GM12801 (cell line): Measurements from ENCODE around the gene ARHGEF17.

ENCODE experiments used
- CTCF ChIP-seq: IDR thresholded peaks from one replicate; pipeline ENCODE4 v1.5.1; 2011; ENCODE audit warnings: control low read depth; ENCODE audit not compliant: insufficient read length; ENCODE audit errors: extremely low read depth

The ARHGEF17 gene

GRCh38 chr11:73334384-73335203 lies 26.5 kb downstream of the ARHGEF17 start:
- TF ChIP-seq CTCF = no peak

DNA sequence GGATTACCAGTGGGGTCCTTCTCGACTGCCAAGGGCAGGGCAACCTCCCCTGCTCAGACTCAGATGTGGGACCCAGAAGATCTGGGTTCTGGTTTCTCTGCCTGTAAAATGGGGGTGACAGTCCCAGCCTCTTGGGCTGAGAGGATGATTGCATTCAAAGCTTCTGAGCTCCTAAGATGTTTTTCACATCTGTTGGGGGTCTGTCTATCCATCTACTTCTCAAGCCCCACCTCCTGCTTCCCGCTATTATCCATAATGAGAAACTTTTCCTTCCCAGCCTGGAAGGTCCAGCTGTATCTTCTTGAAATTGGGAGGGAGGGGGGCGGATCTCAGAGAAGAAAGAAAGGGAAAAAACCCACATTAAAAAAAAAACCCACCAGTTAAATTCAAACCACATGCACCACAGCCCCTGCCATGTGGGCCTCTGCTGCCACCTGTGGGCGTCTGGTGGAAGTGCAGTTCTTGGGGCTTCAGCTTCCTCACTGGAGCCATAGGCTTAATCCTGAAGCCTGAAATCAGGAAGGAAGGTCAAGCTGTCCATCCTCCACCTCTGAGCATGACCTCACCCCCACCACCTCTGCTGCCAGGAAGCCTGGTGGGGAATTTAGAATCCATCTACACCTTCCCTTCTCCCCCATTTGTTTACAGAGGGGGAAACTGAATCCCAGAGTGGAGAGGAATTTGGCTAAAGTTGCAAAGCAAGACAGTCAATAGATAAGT lies 27.3 kb downstream of the ARHGEF17 start:
- TF ChIP-seq CTCF = peak; percentile 73

- no peak for TF ChIP-seq CTCF
Observed at GRCh38 chr11:73337846-73338245, 29.8 kb downstream of the ARHGEF17 start.

- TF ChIP-seq CTCF = no peak
Observed at GRCh38 chr11:73338279-73338678, 30.2 kb downstream of the ARHGEF17 start.

DNA sequence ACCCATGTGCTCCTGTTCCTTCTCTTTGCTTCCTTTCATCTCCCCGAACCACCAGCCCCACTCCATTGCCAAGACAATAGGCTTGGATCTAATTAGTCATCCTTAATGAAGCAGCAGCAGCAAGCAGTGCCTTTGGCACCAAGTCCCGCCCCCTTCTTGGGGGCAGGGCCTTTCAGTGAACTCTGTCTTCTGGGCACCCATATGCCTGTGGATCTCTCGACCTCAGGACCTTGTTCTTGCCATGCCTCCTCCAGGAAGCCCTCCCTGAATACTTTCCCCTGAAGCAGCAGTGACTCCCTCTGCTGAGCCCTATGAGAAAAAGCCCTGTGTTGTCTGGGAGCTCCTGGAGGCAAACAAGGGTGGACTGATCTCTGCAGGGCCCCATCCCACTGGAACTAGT lies 32.1 kb downstream of the ARHGEF17 start:
- no peak for TF ChIP-seq CTCF

GRCh38 chr11:73342633-73343032 lies 34.6 kb downstream of the ARHGEF17 start:
- TF ChIP-seq CTCF = no peak

GRCh38 chr11:73343076-73343873 lies 35.2 kb downstream of the ARHGEF17 start:
- no peak for TF ChIP-seq CTCF
